Measurements from ENCODE around the gene LASP1.
A peak's percentile ranks its signal among the peaks of the same experiment; 100 is the strongest.

Gene LASP1

GRCh38 chr17:38917259-38917658, 47.4 kb downstream of the LASP1 start:
- Histone ChIP-seq H3K79me2 (ENCODE audit: insufficient read depth, low read length) (no peaks in the 10 kb centered on the region), H3K4me3 (ENCODE audit: low read depth, low read length, poor library complexity, severe bottlenecking) (no peak overlapping the region), H3F3A (ENCODE audit: insufficient read depth, low read length) (no peaks in the 10 kb centered on the region), H4K20me1 (ENCODE audit: insufficient read depth, low read length) (no peaks in the 10 kb centered on the region), H3K4me2 (ENCODE audit: low read length) (no peak overlapping the region), H3K9me3 (ENCODE audit: low read length) (no peaks in the 10 kb centered on the region), H3K27me3 (ENCODE audit: insufficient read depth, low read length) (no peaks in the 10 kb centered on the region), H3K9ac (ENCODE audit: low read length) (no peak overlapping the region), H3K27ac (ENCODE audit: low read depth, low read length, poor library complexity, severe bottlenecking) (no peak overlapping the region), H3K36me3 (ENCODE audit: insufficient read depth, low read length) (peaks cover 57% of the 10 kb centered on the region), H2AFZ (ENCODE audit: low read length) (no peak overlapping the region), H3K9me2 (ENCODE audit: low read depth, low read length) (no peaks in the 10 kb centered on the region), H3K4me1 (ENCODE audit: insufficient read depth, low read length, severe bottlenecking) (peaks cover 12% of the 10 kb centered on the region)
- TF ChIP-seq EZH2 (IDR thresholded peaks at IDR 0.05; ENCODE audit: borderline replicate concordance, low read length): no peak
- TF ChIP-seq, protein P1, sequence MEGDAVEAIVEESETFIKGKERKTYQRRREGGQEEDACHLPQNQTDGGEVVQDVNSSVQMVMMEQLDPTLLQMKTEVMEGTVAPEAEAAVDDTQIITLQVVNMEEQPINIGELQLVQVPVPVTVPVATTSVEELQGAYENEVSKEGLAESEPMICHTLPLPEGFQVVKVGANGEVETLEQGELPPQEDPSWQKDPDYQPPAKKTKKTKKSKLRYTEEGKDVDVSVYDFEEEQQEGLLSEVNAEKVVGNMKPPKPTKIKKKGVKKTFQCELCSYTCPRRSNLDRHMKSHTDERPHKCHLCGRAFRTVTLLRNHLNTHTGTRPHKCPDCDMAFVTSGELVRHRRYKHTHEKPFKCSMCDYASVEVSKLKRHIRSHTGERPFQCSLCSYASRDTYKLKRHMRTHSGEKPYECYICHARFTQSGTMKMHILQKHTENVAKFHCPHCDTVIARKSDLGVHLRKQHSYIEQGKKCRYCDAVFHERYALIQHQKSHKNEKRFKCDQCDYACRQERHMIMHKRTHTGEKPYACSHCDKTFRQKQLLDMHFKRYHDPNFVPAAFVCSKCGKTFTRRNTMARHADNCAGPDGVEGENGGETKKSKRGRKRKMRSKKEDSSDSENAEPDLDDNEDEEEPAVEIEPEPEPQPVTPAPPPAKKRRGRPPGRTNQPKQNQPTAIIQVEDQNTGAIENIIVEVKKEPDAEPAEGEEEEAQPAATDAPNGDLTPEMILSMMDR (IDR thresholded peaks at IDR 0.05; ENCODE audit: low read length): peak; percentile 39; the same call in 1 of the 2 replicates

- TF ChIP-seq, protein P1 (IDR thresholded peaks at IDR 0.05; ENCODE audit: low read length): peak; percentile 15; the same call in 1 of the 2 replicates
- no peak for TF ChIP-seq EZH2 (IDR thresholded peaks at IDR 0.05; ENCODE audit: borderline replicate concordance, low read length)
- no peaks in the 10 kb centered on the region for H3F3A ChIP-seq (ENCODE audit: insufficient read depth, low read length)
- H3K36me3 ChIP-seq (ENCODE audit: insufficient read depth, low read length): peaks cover 55% of the 10 kb centered on the region
Measured at GRCh38 chr17:38918129-38918913, 48.5 kb downstream of the LASP1 start.

GRCh38 chr17:38918916-38919315, 49.1 kb downstream of the LASP1 start:
- Histone ChIP-seq H4K20me1 (ENCODE audit: insufficient read depth, low read length) (no peaks in the 10 kb centered on the region), H3K79me2 (ENCODE audit: insufficient read depth, low read length) (no peaks in the 10 kb centered on the region), H3K9me2 (ENCODE audit: low read depth, low read length) (no peaks in the 10 kb centered on the region), H3K4me3 (ENCODE audit: low read depth, low read length, poor library complexity, severe bottlenecking) (no peak overlapping the region), H3K9me3 (ENCODE audit: low read length) (no peaks in the 10 kb centered on the region), H3K9ac (ENCODE audit: low read length) (no peak overlapping the region), H2AFZ (ENCODE audit: low read length) (no peak overlapping the region), H3K36me3 (ENCODE audit: insufficient read depth, low read length) (peaks cover 54% of the 10 kb centered on the region), H3K27ac (ENCODE audit: low read depth, low read length, poor library complexity, severe bottlenecking) (no peak overlapping the region), H3K4me2 (ENCODE audit: low read length) (no peak overlapping the region), H3K4me1 (ENCODE audit: insufficient read depth, low read length, severe bottlenecking) (peaks cover 12% of the 10 kb centered on the region), H3K27me3 (ENCODE audit: insufficient read depth, low read length) (no peaks in the 10 kb centered on the region), H3F3A (ENCODE audit: insufficient read depth, low read length) (no peaks in the 10 kb centered on the region)
- TF ChIP-seq, protein P1 (IDR thresholded peaks at IDR 0.05; ENCODE audit: low read length): no peak
- TF ChIP-seq EZH2 (IDR thresholded peaks at IDR 0.05; ENCODE audit: borderline replicate concordance, low read length): no peak

More at GRCh38 chr17:38918129-38918913, 48.5 kb downstream of the LASP1 start:
- no peaks in the 10 kb centered on the region for H3K9me3 ChIP-seq (ENCODE audit: low read length)
- peaks cover 12% of the 10 kb centered on the region for H3K4me1 ChIP-seq (ENCODE audit: insufficient read depth, low read length, severe bottlenecking)
- no peaks in the 10 kb centered on the region for H3K79me2 ChIP-seq (ENCODE audit: insufficient read depth, low read length)
- no peaks in the 10 kb centered on the region for H3K9me2 ChIP-seq (ENCODE audit: low read depth, low read length)
- no peak overlapping the region for H2AFZ ChIP-seq (ENCODE audit: low read length)
- no peak overlapping the region for H3K4me2 ChIP-seq (ENCODE audit: low read length)
- no peak overlapping the region for H3K9ac ChIP-seq (ENCODE audit: low read length)
- H3K4me3 ChIP-seq (ENCODE audit: low read depth, low read length, poor library complexity, severe bottlenecking): no peak overlapping the region
- H4K20me1 ChIP-seq (ENCODE audit: insufficient read depth, low read length): no peaks in the 10 kb centered on the region
- H3K27ac ChIP-seq (ENCODE audit: low read depth, low read length, poor library complexity, severe bottlenecking): no peak overlapping the region
- no peaks in the 10 kb centered on the region for H3K27me3 ChIP-seq (ENCODE audit: insufficient read depth, low read length)
